ENCODE measurements around the gene PRPF31. TPM values are rescaled to one million over a fixed set of nuclear protein-coding genes. Genes with fewer than 3 reads are reported as not detected.

Gene PRPF31
- total RNA-seq, 4 donors from 2014 or later = 51.6 to 67.1 (median 53.8) TPM

DNA sequence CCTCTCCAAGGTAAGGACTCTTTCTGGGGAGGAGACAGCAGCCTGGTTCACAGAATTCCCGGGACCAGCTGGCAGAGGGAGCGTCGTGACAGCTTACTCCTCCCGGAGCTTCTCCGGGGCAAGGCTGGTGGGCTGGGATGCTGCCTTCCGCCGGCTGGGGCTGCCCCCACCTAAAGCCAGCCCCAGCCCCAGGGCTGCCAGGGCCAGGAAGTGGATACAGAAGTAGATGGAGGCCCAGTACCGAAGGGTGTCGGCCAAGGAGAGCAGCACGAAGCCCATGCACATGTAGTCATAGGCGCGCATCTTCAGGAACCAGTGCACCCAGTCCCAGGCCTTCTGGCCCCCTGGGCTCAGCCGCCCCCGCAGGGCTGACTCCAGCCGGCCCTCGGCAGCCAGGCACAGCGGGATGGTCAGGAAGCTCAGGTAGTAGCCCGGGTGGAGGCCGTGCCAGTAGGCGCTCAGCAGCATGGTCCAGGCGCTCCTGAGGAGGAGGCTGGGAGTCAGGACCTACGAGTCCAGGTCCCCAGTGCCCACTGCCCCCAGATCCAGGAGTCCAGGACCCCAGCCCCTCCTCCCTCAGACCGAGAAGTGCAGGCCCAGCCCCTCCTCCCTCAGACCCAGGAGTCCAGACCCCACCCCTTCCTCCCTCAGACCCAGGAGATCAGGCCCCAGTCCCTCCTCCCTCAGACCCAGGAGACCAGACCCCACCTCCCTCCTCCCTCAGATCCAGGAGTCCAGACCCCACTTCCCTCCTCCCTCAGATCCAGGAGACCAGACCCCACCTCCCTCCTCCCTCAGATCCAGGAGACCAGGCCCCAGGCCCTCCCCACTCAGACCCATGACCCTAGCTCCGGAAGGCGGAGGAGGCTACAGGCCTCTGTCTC, 58.6 kb downstream of the PRPF31 start:
- Histone ChIP-seq H3K36me3 (peaks cover 0 to 20% of the 10 kb centered on the region in 2 donors), H3K9me3 (no peaks in the 10 kb centered on the region), H3K27ac (no peak overlapping the region), H3K4me1 (peaks cover 0 to 6% (median 0%) of the 10 kb centered on the region in 3 donors), H3K27me3 (peaks cover 31% of the 10 kb centered on the region), H3K4me3 (no peak overlapping the region)
- no peak for ATAC-seq
- 72% methylated on average over 2 of the region's 25 CpGs; no CpG with 5 or more reads in 1 of the 2 donors for WGBS, 2 donors (ENCODE audit: low coverage in 1 of 2)
- TF ChIP-seq EP300 (IDR thresholded peaks at IDR 0.05) (no peak), POLR2AphosphoS5 (IDR thresholded peaks at IDR 0.05) (no peak), POLR2A (IDR thresholded peaks at IDR 0.05) (no peak)
- TF ChIP-seq, protein P1, sequence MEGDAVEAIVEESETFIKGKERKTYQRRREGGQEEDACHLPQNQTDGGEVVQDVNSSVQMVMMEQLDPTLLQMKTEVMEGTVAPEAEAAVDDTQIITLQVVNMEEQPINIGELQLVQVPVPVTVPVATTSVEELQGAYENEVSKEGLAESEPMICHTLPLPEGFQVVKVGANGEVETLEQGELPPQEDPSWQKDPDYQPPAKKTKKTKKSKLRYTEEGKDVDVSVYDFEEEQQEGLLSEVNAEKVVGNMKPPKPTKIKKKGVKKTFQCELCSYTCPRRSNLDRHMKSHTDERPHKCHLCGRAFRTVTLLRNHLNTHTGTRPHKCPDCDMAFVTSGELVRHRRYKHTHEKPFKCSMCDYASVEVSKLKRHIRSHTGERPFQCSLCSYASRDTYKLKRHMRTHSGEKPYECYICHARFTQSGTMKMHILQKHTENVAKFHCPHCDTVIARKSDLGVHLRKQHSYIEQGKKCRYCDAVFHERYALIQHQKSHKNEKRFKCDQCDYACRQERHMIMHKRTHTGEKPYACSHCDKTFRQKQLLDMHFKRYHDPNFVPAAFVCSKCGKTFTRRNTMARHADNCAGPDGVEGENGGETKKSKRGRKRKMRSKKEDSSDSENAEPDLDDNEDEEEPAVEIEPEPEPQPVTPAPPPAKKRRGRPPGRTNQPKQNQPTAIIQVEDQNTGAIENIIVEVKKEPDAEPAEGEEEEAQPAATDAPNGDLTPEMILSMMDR (IDR thresholded peaks at IDR 0.05) = no peak

DNA sequence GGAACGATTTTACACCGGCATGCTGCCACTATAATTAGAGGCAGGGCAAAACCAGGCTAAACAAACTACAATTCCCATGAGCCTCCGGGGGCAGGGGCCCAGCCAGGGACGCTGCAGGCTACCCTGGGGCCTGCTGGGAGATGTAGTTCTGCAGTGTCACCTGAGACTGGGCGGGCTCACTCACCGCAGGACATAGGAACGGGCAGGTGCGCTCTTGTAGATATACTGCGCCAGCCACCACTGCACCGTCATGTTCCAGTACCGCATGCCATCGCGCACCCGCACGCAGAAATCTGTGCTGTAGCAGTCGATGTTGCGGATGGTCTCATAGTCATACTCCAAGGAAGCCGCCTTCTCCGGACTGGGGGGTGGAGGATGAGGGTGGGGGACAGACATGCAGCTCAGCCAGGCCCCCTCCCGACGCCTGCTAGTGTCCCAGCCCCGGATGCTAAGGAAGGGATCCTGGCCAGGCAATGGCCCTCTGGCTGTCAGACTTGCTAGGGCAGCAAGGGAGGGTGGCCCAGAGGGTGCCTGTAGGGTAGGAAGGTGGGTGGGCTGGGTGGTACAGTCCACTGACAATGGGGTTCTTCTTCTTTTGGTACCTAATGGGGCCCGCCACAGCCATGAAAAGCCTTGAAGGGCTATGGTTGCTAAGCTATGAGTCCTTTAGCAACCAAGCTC, 63.2 kb downstream of the PRPF31 start:
- peak; percentile 67 for ATAC-seq
- H3K27ac ChIP-seq = no peak overlapping the region
- no peak overlapping the region for H3K4me3 ChIP-seq
- peaks cover 0 to 55% of the 10 kb centered on the region in 2 donors for H3K36me3 ChIP-seq
- whole genome bisulfite sequencing, 2 donors (ENCODE audit: low coverage in 1 of 2) = 58 to 86% methylated on average over 1 to 4 of the region's 23 CpGs
- peaks cover 10% of the 10 kb centered on the region for H3K27me3 ChIP-seq
- TF ChIP-seq, protein P1 (IDR thresholded peaks at IDR 0.05) = no peak
- no peak for TF ChIP-seq POLR2AphosphoS5 (IDR thresholded peaks at IDR 0.05)
- TF ChIP-seq EP300 (IDR thresholded peaks at IDR 0.05) = no peak
- no peak for TF ChIP-seq POLR2A (IDR thresholded peaks at IDR 0.05)
- no peaks in the 10 kb centered on the region for H3K4me1 ChIP-seq
- H3K9me3 ChIP-seq = no peaks in the 10 kb centered on the region

DNA sequence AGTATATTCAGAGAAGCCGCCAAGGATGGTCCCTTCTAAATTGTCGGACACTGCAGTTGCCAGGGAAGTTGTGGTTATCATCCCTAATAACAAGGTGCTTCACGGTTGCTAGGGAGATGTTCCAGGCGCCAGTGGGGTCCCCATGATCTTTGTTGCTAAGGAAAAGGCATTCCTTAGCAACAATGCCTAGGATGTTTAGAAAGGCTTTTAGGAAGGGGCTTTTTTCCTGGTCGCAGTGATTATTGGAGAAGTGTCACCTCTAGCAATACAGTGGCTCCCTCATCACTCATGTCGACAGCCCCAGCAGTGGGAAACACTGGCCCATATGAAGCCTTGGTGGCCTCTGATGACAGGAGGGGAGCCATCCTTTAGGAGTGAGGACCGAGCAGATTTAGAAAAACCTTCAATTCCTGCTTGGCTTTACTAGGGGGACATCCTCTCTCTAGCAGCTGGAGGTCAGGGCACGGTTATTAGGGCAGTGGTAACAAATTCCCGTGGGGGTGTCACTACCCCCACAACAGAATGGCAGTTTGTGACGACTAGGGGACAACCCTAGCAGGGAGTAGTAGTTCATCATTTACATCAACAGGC, 63.8 kb downstream of the PRPF31 start:
- WGBS, 2 donors (ENCODE audit: low coverage in 1 of 2) = 66 to 80% methylated on average over 2 to 7 of the region's 10 CpGs
- no peaks in the 10 kb centered on the region for H3K9me3 ChIP-seq
- no peak overlapping the region for H3K4me3 ChIP-seq
- H3K36me3 ChIP-seq = peaks cover 0 to 56% of the 10 kb centered on the region in 2 donors
- H3K27ac ChIP-seq = no peak overlapping the region
- no peak for ATAC-seq
- H3K4me1 ChIP-seq = no peaks in the 10 kb centered on the region
- H3K27me3 ChIP-seq = peaks cover 4% of the 10 kb centered on the region
- TF ChIP-seq, protein P1 (IDR thresholded peaks at IDR 0.05) = no peak
- TF ChIP-seq POLR2AphosphoS5 (IDR thresholded peaks at IDR 0.05) (no peak), POLR2A (IDR thresholded peaks at IDR 0.05) (no peak), EP300 (IDR thresholded peaks at IDR 0.05) (no peak)

DNA sequence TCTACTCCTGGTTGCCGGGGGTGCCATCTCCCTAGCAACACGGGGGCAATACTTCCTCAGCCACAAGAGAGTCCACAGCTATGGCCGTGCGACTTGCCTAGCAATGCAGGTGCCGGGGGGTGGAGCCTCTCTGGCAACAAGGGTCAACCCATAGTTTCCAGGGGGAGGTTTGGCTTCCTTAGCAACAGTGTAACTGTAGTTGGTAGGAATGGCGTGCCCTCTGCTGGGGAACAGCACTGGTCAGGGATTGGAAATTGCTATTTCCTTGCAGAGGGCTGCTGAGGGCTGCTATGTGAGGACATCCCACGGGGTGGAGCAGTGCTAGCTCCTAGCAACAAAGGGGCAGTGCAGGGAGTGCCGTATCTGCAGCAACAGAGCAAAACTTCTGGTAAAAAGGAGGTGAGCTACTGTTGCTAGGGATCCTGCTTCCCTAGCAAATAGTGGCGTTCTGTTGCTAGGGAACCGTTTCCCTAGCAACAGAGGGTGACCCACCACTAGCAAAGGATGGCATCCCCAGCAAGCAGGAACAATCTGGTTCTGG, 64.4 kb downstream of the PRPF31 start:
- no peak overlapping the region for H3K27ac ChIP-seq
- no peak overlapping the region for H3K4me3 ChIP-seq
- TF ChIP-seq, protein P1 (IDR thresholded peaks at IDR 0.05) = no peak
- TF ChIP-seq POLR2AphosphoS5 (IDR thresholded peaks at IDR 0.05) = no peak
- TF ChIP-seq EP300 (IDR thresholded peaks at IDR 0.05) = no peak
- no peak for TF ChIP-seq POLR2A (IDR thresholded peaks at IDR 0.05)
- 40 to 49% methylated on average over 2 to 4 of the region's 10 CpGs for WGBS, 2 donors (ENCODE audit: low coverage in 1 of 2)
- no peak for ATAC-seq
- H3K9me3 ChIP-seq = no peaks in the 10 kb centered on the region
- no peaks in the 10 kb centered on the region for H3K4me1 ChIP-seq
- no peaks in the 10 kb centered on the region for H3K27me3 ChIP-seq
- H3K36me3 ChIP-seq = peaks cover 0 to 56% of the 10 kb centered on the region in 2 donors
